ENCODE measurements around the gene FBRSL1.
"Not testable (repeated sequence)": the region's sequence is repeated elsewhere in the genome, so short reads cannot be mapped to it uniquely, and the experiment has no call there.

The FBRSL1 gene

DNA sequence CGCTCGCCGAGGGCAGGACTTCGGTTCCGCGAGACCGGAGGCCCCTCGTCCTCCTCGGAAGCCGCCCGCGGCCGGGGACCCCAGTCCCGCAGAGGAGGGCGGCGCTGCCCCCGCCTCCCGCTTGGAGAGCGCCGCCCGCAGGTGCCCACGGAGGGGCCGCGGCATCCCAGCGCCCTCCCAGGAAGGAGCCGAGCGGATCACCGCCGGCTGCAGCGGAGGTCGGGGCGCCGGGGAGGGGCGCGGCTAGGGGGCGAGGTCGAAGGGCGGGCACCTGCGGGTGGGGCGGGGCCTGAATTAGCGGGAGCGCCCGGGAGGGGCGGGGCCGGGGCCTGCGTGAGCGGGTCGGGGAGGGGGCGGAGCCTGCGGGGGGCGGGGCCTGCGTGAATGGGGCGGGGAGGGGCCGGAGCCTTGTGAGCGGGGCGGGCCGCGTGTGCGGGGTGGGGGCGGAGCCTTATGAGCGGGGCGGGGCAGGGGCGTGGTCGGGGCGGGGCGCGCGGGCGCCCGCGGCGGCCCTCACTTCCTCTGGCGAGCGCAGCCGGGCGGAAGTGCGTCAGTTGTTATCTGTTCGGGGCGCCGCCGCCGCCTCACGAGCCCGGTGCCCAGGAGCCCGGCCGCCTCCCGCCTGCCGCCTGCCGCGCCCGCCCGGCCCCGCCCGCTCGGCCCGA lies at the start of gene FBRSL1:
FBRSL1 (plus strand) TSS at position 550 of the 665 bp plus-strand sequence.
- DNase-seq: peak; percentile 83 to 97 (median 94)

DNA sequence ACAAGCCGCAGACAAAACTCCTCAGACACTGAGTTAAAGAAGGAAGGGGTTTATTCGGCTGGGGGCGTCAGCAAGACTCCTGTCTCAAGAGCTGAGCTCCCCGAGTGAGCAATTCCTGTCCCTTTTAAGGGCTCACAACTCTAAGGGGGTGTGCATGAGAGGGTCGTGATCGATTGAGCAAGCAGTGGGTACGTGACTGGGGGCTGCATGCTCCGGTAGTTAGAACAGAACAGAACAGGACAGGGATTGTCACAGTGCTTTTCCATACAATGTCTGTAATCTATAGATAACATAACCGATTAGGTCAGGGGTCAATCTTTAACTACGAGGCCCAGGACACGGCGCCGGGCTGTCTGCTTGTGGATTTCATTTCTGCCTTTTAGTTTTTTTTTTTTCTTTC lies 49.5 kb upstream of the FBRSL1 start:
- DNase-seq: not testable (repeated sequence)

DNA sequence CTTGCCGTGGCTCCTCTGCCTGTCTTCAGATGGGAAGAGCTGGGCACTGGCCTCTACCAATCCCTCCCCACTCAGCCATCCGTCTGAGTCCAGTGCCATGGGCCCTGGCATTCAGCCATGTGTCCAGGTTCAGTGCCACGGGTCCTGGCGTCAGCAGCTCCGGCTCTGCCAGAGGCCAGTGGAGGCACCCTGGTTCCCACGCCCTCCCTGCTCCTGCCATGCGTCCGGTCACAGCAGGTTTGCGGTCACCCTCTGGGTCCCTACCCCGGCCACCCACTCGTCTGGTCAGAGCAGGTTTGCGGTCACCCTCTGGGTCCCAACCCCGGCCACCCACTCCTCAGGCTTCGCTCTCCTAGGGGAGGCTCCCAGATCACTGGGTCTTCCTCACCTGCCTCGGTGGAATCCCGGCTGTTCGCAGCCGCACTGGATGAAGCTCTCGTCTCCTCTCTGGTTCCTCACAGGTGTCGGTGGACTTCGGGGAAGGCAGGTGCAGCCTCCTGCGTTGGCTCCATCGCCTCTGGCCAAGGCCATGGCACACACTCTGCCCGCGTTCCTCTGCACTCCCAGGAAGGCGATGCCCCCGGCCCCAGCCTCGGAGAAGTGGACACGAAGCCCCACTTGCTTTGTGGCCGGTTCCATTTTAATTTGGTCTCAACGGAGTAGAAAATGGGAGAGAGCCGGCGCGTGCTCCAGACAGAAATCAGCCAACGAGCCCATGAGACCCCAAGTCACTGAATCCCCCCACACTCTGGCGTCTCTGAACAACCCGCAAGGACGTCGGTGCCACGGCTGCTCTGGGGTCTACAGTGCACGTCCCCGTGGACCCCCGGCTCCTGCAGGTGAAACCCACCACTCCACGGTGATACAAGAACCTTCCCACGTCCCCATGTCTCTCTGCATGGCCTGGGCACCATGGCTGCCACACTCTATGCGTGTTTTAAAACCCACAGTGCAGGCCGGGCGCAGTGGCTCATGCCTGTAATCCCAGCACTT lies 47.8 kb upstream of the FBRSL1 start:
- no peak for DNase-seq

DNA sequence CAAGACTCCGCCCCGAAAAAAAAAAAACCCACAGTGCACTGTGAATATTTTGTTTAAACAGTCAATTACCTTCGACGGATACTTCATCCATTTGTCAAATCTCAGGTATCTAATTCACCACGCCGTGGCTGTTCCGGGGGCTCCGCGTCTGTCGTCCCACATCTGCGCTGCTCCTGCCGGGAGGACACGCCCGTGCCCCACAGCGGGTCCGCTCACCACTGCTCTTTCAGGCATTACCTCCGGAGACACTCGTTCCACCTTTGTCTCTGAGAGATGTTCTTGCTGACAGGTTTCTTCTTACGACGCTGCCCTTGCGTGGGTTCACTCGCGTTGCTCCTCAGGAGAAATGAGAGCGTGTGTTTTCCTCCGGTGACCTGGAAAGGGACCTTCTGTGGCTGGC lies 46.9 kb upstream of the FBRSL1 start:
- no peak for DNase-seq

DNA sequence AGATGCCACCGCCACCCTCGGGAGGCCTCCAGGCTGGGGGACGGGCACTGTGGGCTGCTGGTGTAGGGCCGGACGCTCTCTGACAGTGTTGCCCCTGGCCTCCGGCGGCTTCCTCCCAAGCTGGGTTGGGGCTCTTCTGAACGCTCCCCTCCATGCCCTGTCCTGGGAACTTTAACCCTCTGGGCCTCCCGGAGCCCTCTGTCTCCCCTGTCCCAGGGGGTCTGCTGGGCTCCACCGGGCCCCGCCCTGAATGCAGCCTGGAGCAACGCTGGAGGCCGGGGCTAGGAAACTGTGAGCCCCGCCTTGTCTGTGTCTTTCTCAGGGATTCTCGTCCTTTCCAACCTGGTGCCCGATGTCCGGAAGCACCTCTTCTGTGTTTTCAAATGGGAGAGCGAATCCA lies 45.7 kb upstream of the FBRSL1 start:
- DNase-seq: no peak

DNA sequence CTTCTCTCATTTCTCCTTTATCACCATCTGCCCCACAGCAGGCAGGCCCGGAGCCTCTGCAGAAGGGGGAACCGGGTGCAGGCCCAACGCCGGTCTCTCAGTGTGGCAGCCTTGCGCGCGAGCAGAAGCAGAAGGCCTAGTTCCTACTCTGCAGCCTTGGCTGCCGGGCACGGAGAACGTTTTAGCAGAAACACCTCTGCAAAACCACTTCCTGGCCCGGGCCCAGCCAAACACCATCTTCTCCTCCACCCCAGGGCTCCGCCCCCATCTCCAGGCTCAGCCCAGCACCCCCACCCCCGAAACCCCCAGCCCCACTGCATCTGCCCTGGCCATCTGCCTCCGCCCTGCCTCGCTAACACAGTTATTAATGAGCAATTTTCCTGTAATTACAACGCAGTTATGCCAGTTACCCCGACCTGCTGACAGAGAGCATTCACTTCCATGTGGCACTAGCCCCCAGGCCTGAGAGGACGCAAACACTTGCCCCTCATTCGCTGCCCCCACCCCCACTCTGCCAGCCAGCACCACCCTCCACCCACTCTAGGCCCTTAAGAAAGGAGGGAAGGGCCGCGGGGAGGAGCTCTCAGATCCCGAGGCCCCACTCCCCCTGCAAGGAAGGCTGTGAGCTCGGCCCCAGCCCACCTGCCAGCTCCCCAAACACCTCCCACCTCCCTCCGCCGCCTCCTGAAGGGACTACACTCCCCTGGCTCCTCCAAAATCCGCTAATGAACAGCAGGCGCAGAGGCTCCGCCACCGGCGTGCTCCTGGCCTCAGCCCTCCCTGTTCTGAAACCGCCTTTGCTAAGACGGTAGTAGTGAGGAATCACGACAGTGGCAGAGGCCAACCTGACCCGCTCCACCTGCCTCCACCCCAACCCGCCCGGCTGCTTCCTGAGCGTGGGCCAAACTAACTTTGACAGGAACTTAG lies 44.7 kb upstream of the FBRSL1 start:
- DNase-seq: peak; percentile 52 to 86 (median 77)

DNA sequence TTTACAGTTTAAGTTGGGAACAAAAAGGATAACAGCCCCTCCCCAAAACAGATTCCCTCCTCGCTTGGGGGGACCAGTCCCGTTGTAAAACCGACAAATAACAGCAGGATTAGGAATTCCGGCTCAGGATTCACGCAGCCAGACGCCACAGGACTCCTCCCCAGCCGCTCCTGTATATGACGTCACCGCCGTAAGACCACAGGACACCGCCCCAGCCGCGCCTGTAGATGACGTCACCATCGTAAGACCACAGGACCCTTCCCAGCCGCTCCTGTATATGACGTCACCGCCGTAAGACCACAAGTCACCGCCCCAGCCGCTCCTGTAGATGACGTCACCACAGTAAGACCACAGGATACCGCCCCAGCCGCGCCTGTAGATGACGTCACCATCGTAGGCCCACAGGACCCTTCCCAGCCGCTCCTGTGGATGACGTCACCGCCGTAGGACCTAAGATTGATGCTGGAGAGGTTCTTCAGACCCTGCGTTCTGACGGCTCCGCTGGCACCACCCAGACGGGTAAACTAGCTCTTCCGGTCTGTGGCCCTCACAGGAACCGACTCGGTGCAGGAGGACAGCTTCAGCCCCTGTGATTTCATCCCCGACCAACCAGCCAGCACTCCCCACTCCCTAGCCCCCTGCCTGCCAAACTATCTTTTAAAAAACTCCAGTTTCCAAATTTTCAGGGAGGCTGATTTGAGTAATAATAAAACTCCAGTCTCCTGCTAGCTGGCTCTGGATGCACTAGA lies 43.9 kb upstream of the FBRSL1 start:
- DNase-seq: peak; percentile 24 to 84 (median 68)

DNA sequence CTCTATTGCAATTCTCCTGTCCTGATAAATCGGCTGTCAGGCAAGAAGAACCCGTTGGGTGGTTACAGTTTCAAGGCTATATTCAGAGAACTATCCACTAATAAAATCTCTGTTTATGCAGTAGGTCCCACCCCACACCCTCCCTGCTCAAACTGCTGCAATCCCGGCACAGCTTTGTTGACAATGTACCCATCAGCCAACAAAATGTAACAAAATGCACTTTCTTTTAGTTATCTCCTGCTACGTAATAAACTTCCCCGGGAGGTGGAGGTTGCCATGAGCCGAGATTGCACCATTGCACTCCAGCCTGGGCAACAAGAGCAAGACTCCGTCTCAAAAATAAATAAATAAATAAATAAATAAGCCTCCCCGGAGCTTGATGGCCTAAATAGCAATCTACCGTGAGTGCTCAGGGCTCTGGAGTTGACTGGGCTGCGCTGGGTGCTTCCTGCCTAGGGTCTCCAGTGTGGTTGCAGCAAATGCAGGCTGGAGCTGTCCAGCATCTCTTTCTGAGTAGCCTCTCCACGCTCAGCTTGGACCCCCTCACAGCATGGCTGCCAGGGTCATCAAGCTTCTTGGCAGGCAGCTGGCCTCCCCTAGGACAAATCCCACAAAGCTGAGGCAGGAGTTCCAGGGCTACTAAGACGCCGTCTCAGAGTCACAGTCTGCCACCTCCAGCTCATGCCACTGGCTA lies 43.2 kb upstream of the FBRSL1 start:
- DNase-seq: no peak

DNA sequence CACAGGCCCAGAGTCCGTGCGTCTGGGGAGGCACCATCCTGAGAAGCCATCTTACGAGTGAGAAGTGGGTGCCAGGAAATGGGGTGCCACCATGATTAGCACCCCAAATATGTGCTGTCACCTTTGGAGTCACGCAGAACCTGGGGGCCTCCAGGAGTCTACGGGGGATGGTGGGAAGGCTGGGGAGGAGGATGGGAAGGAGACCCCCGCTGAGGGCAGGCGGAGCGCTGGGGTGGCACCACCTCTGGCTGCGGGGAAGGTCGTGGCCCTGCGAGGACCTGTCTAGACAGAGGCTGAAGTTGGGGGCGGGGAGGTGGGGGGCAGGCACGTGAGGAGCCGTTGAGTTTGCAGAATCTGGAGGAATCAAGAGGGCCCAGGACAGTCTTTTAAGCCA lies 42.6 kb upstream of the FBRSL1 start:
- no peak for DNase-seq

DNA sequence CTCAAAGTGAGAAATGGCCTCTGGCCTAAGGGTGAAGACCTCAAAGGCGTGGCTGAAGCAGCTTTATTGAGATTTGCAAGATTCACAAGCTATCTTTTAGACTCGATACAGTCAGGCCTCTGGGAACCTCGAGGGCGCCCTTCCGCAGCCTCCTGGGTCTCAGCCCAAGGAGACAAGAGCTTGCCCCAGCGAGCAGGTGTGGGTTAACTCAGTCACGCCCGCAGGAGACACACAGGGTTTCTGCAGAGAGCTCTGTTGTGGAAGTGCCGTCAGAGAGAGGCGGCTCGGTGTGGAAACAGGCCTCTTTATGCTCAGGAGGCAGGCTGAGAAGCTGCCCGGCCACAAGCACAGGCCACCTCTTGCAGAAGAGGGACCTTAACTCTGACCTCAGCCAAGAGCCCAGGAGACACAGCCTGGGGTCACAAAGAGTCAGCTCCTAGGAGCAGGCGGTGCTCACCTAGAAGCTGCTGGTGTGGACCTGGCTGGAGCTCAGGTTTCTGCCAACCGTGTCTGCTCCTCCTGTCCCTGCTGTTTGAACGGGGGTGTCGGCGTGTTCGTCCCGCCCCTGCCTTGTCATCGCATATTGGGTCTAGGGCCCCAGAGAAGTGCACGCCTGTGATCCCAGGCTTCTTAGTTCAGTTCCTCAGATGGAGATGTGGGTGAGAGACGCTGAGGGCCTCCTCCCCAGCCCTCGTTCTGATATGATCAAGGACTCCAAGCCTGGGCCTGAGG lies 42.1 kb upstream of the FBRSL1 start:
- DNase-seq: peak in 3 of 6 experiments; percentile 53 to 75 (median 72)

DNA sequence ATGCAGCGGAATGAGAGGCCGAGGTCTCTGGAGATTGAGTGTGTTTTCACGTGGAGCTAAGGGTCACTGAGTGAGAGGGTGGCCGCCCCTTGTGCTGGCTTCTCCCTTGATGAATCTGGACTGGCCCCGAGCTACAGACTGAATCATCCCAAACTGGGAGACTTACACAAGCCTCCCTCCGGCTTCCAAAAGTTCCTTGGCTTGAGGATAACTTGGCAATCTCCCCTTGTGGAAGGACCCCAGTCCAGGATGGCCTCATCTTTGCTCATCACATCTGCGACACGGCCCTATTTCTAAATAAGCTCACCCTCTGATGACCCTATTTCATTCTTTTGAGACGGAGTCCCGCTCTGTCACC lies 41.5 kb upstream of the FBRSL1 start:
- no peak for DNase-seq

DNA sequence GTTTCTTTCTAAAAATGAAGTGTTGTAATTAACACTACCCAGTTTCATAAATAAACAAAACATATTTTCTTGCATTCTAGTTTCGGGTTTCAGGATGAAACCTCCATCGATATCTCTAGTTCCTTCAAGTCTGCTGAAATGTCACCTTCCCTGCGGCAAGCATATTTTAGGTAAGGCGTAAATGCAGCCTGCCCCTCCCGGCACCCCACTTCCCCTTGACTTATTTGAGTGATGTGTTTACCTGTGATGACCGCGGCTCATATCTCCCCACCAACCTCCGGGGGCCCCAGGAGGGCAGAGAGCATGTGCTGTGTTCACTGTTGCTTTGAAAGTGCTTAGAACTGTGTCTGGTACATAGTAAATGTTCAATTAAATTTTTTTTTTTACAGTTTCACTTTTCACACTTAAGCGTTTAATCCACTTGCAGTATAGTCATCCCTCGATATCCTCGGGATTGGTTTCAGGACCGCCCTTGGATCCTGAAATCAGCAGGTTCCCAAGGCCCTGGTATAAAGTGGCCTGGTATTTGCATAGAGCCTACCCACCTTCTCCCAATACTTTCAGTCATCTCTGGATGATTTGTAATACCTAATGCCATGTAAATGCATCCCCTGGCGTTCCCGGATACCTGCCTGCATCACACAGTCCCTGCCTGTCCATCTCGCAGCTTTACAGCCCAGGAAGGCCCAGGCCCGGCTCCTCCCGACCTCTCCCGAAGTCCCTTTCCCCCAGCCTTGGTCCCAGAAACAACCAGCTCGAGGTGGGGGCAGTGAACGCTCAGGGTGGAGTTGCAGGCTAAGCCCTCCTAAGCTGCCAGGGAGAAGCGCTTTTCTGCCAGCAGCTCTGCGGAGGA lies 40.2 kb upstream of the FBRSL1 start:
- no peak for DNase-seq

DNA sequence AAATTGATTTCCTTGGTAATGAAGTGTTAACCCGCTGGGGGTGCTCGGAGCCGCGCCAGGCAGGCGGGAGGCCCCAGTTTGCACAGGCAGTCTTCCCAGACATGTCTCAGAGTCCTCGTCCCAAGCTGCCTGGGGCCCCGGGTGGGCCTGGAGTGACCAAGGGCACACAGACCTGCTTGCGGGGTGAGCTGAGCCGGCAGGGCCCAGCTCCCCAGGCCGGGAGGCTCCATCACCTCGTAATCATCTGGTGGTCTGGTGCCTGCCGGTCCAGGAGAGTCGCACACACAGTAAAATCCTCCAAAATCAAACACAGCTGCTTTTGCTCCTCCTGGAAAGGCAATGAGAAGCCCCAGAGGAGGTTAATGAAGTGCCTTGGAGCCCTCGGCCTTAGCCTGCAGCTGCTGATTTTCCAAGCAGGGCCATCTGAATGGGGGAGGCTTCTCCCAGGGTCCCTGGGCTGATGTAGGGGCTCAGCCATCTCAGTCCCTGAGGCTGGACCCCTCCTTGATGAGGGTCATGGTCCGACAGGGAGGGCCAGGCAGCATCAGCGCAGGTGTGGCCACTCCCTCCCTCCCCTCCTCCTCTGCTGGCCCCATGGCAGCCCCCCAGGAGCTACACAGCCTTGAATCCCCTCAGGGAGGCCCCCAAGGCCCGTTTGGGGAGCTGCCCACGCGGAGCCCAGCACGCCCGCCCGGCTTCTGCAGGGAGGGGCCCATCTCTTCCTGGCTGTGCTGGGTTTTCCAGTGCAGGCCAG lies 39.4 kb upstream of the FBRSL1 start:
- DNase-seq: no peak

DNA sequence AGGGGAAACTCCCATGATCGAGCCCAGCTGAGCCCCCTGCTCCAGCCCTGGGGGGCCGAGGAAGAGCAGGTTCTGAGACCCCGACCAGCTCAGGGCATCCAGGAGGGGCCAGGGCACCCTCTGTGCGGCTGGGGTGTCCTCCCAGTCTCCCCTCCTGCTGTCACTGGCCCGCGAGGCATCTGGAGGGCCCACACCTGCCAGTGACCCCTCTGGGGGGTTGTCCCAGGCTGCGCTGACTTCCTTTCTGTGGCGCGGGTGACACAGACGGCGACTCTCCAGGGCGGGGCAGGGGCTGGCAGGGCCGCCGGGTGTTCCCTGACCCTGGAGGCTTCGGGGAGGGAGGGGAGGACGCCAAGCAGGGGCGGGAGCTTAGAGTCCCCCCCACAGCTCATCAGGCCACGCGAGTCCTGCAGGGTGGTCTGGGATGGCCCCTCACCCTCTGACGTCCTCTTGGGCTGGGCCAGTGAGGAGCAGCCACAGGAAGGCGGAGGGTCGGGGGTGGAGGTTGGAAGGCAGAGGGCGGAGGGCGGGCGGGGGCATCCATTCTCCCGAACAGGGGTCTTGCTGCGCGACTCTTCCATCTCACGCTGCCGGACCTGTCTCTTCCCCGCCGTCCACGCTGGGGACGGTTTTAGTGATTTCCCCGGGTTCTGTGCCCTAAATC lies 38.6 kb upstream of the FBRSL1 start:
- DNase-seq: no peak

DNA sequence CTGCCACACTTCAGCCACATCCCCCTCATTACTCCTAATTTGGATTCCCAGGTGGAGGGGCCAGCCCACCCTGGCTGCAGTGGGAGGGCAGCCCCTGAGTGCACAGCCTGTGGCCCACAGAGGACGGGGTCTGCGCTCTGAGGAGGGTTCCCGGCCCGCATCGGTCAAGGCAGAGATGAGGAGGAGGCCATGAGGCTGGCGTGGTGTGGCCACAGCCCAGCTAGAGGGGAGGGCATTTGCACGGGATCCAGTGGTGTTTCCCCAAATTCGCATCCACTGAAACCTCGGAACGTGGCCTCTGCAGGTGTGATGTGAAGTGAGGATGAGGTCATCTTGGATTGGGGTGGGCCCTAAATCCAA lies 38.1 kb upstream of the FBRSL1 start:
- DNase-seq: no peak

DNA sequence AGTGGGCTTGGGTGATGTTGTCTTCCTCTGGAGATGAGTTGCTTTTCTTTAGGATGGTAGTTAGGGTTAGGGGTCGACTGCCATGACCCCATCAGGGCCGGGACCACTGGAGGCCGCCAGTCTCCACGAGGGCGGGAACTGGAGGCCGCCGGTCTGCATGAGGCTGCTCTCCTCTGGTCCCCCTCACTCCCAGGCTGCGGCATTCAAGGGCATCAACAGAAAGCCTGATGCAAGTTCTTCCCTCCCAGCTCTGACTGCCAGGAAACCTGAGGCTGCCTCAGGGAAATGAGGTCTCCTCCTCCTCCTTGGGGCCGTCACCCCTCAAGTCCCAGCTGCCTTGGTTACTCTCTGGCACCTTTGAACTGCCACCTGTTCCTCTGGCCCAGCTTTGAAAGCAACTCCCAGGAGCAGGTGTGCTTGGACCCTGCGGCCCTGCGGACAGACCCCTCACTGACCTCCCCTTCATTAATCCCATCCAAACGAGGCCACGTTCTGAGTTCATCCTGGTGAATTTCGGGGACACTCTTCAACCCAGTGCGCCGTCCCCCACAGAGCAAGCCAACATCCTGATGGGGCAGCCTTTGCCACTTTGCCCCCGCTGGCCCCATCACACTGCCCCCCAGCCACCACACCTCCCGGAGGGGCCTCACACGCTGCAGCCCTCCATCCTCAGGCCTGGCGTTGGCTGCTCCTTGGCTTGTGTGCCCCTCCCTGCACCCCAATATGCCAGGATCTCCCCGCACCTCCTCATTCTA lies 37.2 kb upstream of the FBRSL1 start:
- DNase-seq: no peak

DNA sequence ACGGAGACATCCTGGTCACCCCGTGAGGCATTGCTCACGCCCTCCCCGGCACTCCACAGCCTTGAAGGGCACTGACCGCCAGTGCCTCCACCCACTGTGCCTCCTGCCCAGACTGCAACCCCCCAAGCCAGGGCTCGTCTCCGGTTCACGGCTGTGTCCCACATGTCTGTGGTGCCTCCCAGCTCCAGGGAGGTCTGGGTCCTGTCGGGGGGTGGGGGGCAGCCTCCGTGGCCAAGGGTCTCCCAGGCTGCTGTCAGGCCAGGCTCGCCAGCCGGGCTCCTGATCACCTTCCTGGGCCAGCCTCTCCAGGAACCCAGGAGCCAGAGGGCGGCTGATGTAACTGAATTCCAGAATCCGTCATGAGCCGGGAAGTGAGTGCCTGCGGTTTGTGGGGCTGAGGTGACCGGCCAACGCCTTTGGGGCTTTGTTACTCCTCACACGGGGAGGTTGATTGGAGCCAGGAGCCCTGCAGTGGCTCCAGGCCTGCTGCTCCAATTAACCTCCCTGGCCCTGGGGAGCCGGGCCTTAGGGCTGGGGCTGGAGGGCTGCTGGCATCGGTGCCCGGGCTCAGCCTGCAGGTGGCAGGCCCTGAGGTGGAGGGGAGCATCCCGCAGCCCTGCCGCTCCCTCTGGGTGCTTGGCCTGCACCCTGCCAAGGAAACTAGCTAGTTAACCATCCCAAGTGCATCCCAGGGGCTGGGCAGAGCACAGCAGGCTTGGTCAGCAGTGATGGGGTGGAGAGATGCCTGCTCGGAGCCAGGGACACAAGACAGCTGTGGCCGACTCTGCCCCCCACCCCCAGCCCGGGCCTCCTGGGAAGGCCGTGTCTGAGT lies 36.4 kb upstream of the FBRSL1 start:
- no peak for DNase-seq
